Neural progenitor cell (in vitro differentiated cells): ENCODE measurements around the gene SSTR4. TPM values are rescaled to one million over a fixed set of nuclear protein-coding genes. Genes with fewer than 3 reads are reported as not detected.

ENCODE experiments used
- DNase-seq: peaks from one replicate; pipeline ENCODE4 v3.0.0-alpha.2; 2016; ENCODE audit warnings: low spot score
- H2AFZ ChIP-seq: fragments of 200-600 bp; sonication (generic); replicated peaks from 2 replicates; pipeline ENCODE4 v1.6.1; 2016; ENCODE audit warnings: antibody characterized with exemption
- H3F3A ChIP-seq: fragments of 200-600 bp; sonication (generic); 2 replicates; pipeline ENCODE4 v1.6.1; 2016; ENCODE audit warnings: antibody characterized with exemption, low read depth
- H3K27ac ChIP-seq: fragments of 200-600 bp; sonication (generic); 2 replicates; pipeline ENCODE4 v1.5.1; 2016; ENCODE audit warnings: mild to moderate bottlenecking
- H3K27me3 ChIP-seq: fragments of 200-600 bp; sonication (generic); 2 replicates; pipeline ENCODE4 v1.6.1; 2016; ENCODE audit warnings: mild to moderate bottlenecking, moderate library complexity
- H3K36me3 ChIP-seq: fragments of 200-600 bp; sonication (generic); 2 replicates; pipeline ENCODE4 v1.5.1; 2016
- H3K4me1 ChIP-seq: fragments of 200-600 bp; sonication (generic); 2 replicates; pipeline ENCODE4 v1.6.1; 2016; ENCODE audit warnings: mixed run types
- H3K4me2 ChIP-seq: fragments of 200-600 bp; sonication (generic); 2 replicates; pipeline ENCODE4 v1.6.1; 2016
- H3K4me3 ChIP-seq: fragments of 200-600 bp; sonication (generic); 2 replicates; pipeline ENCODE4 v1.5.1; 2016
- H3K79me2 ChIP-seq: fragments of 200-600 bp; sonication (generic); 2 replicates; pipeline ENCODE4 v1.6.1; 2016; ENCODE audit warnings: low read depth
- H3K9ac ChIP-seq: fragments of 200-600 bp; sonication (generic); 2 replicates; pipeline ENCODE4 v1.6.1; 2016
- H3K9me3 ChIP-seq: fragments of 200-600 bp; sonication (generic); 2 replicates; pipeline ENCODE4 v1.5.1; 2016; ENCODE audit warnings: low read depth
- H4K20me1 ChIP-seq: fragments of 200-600 bp; sonication (generic); 2 replicates; pipeline ENCODE4 v1.6.1; 2016; ENCODE audit warnings: low read depth
- H3K27ac Mint-ChIP-seq: 3 replicates; pipeline ENCODE4 v1.8.0; 2021; ENCODE audit warnings: mixed read lengths
- H3K27me3 Mint-ChIP-seq: 2 replicates; pipeline ENCODE4 v1.8.0; 2022; ENCODE audit warnings: low read depth, mild to moderate bottlenecking, inconsistent platforms, moderate library complexity, mixed read lengths; ENCODE audit not compliant: insufficient read depth
- H3K36me3 Mint-ChIP-seq: 3 replicates; pipeline ENCODE4 v1.8.0; 2021; ENCODE audit warnings: mixed read lengths
- H3K4me1 Mint-ChIP-seq: 3 replicates; pipeline ENCODE4 v1.8.0; 2021; ENCODE audit warnings: mixed read lengths
- H3K4me3 Mint-ChIP-seq: 3 replicates; pipeline ENCODE4 v1.8.0; 2021; ENCODE audit warnings: mild to moderate bottlenecking, moderate library complexity, mixed read lengths
- H3K9me3 Mint-ChIP-seq: 3 replicates; pipeline ENCODE4 v1.8.0; 2020; ENCODE audit warnings: mixed read lengths
- CTCF ChIP-seq: fragments of 200-600 bp; sonication (generic); IDR thresholded peaks from 2 replicates; pipeline ENCODE4 v1.5.1; 2017; ENCODE audit warnings: antibody characterized with exemption, mild to moderate bottlenecking
- EZH2 ChIP-seq: fragments of 200-600 bp; sonication (generic); IDR thresholded peaks from 2 replicates; pipeline ENCODE4 v1.6.1; 2017; ENCODE audit warnings: antibody characterized with exemption, mild to moderate bottlenecking, moderate library complexity
- EZH2phosphoT487 ChIP-seq: fragments of 200-600 bp; sonication (generic); IDR thresholded peaks from 2 replicates; pipeline ENCODE4 v1.6.1; 2017; ENCODE audit warnings: antibody characterized with exemption
- total RNA-seq: library from RNA; depleted of rRNA; stranded (reverse); fragments of >200 nt; gene quantifications from 2 replicates; pipeline ENCODE4 v1.2.3, GENCODE V29; 2015; ENCODE audit warnings: low replicate concordance

Gene SSTR4
- total RNA-seq, 1 donor from 2014 or later, result not detected

DNA sequence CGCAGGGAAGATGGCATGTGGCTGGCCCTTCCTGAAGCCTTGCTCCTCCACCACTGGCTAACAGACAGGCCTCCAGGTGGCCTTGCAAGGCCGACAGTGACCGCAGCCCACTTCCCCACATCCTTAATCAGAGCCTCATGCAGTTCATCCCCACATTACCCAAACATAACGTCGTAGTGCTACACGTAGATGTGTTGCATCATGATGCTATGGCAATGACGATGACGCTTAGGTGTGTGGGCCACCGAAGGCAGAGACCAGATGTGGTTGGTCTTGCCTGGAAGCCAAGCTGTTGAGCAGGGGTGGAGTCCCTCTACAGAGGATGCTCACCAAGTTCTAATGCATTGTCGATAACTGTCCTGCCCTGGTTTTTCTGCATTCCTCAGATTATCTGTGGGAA, 45.4 kb downstream of the SSTR4 start:
- no peaks in the 10 kb centered on the region for H3K9me3 Mint-ChIP-seq
- Histone ChIP-seq H2AFZ (no peak overlapping the region), H4K20me1 (no peaks in the 10 kb centered on the region), H3K27ac (no peak overlapping the region), H3K4me1 (peaks cover 17% of the 10 kb centered on the region), H3K36me3 (no peaks in the 10 kb centered on the region), H3K79me2 (no peaks in the 10 kb centered on the region), H3F3A (no peaks in the 10 kb centered on the region), H3K4me2 (no peak overlapping the region), H3K27me3 (no peaks in the 10 kb centered on the region), H3K9me3 (no peaks in the 10 kb centered on the region), H3K9ac (no peak overlapping the region), H3K4me3 (no peak overlapping the region)
- no peak for TF ChIP-seq CTCF
- no peak for TF ChIP-seq EZH2phosphoT487
- no peak for TF ChIP-seq EZH2
- H3K36me3 Mint-ChIP-seq, result no peaks in the 10 kb centered on the region
- peaks cover 3% of the 10 kb centered on the region for H3K27me3 Mint-ChIP-seq
- no peak for DNase-seq
- no peak overlapping the region for H3K27ac Mint-ChIP-seq
- H3K4me1 Mint-ChIP-seq, result peaks cover 27% of the 10 kb centered on the region
- H3K4me3 Mint-ChIP-seq, result no peak overlapping the region

DNA sequence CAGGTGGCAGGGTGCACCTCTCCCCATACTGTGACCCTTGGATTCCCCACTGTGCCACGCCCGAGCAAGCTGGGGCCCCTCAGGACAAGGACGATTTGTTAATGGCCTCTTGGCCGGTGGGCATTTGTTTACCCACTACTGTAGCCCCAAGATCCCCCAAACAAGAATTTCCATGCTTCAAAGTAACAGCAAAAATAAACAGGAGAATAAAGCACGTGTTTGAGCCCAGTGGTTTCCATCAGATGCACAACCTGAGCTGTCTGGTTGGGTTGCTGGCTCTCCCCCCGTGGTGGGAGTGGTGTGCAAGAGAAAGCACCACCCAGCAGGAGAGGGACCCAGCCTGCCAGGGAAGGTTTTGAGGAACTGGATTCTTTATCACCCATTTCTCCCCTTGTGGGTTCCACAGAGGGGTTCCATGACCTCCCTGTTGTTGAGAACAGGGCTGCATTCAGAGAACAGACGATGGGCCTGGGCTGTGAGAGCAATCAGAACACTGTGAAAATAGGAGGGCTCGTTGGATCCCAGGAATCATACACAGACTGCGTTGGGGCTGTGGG, 46.2 kb downstream of the SSTR4 start:
- no peak overlapping the region for H2AFZ ChIP-seq
- H3K4me1 ChIP-seq, result peaks cover 17% of the 10 kb centered on the region
- H3K4me3 Mint-ChIP-seq, result no peak overlapping the region
- H3K36me3 Mint-ChIP-seq, result no peaks in the 10 kb centered on the region
- H3K27me3 ChIP-seq, result no peaks in the 10 kb centered on the region
- no peak overlapping the region for H3K4me3 ChIP-seq
- no peak overlapping the region for H3K4me2 ChIP-seq
- no peaks in the 10 kb centered on the region for H3F3A ChIP-seq
- no peaks in the 10 kb centered on the region for H4K20me1 ChIP-seq
- no peaks in the 10 kb centered on the region for H3K36me3 ChIP-seq
- H3K27ac ChIP-seq, result no peak overlapping the region
- H3K4me1 Mint-ChIP-seq, result peaks cover 28% of the 10 kb centered on the region
- no peak overlapping the region for H3K9ac ChIP-seq
- peaks cover 3% of the 10 kb centered on the region for H3K27me3 Mint-ChIP-seq
- no peaks in the 10 kb centered on the region for H3K9me3 ChIP-seq
- no peaks in the 10 kb centered on the region for H3K79me2 ChIP-seq
- no peaks in the 10 kb centered on the region for H3K9me3 Mint-ChIP-seq
- H3K27ac Mint-ChIP-seq, result no peak overlapping the region
- TF ChIP-seq CTCF, result no peak
- TF ChIP-seq EZH2, result no peak
- no peak for TF ChIP-seq EZH2phosphoT487
- DNase-seq, result no peak

DNA sequence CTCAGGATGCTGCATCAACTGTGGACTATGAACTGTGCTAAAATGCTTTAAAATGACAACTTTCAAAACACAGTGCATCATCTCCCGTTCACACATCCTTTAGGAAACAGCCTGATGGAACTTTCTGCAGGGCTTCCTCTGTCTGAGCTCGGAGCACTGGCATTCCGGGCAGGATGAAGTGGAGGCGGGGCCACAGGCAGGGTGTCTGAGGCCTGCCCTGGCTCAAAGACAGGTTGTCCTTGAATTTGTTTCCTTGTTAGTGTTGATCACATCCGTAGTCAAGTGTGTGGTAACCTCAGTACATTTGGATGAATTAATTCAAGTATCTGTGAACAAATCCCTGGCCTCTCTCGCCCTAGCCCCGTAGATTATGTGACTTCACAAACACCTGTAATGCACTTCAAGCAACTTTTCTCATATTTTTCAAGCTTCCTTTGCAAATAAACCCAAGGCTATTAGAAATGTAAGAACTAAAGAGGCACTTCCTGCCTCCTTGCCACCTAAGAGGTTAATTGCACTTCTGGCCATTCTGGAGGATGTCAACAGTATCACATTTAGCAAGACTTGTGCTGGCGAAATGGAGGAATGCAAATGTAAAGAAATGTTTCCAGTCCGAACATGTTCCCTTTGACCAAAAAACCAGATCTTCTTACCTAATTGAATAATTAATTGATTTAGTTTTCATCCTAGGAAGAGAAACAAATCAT, 47.9 kb downstream of the SSTR4 start:
- Histone ChIP-seq H3K4me3 (no peak overlapping the region), H3K27ac (no peak overlapping the region), H3F3A (no peaks in the 10 kb centered on the region), H3K27me3 (no peaks in the 10 kb centered on the region), H3K4me1 (peaks cover 17% of the 10 kb centered on the region), H3K9ac (no peak overlapping the region), H3K9me3 (no peaks in the 10 kb centered on the region), H4K20me1 (no peaks in the 10 kb centered on the region), H3K4me2 (no peak overlapping the region), H3K36me3 (no peaks in the 10 kb centered on the region), H2AFZ (no peak overlapping the region), H3K79me2 (no peaks in the 10 kb centered on the region)
- no peak for DNase-seq
- no peaks in the 10 kb centered on the region for H3K9me3 Mint-ChIP-seq
- no peak overlapping the region for H3K4me3 Mint-ChIP-seq
- H3K27ac Mint-ChIP-seq, result no peak overlapping the region
- no peaks in the 10 kb centered on the region for H3K27me3 Mint-ChIP-seq
- peaks cover 27% of the 10 kb centered on the region for H3K4me1 Mint-ChIP-seq
- no peaks in the 10 kb centered on the region for H3K36me3 Mint-ChIP-seq
- no peak for TF ChIP-seq CTCF
- TF ChIP-seq EZH2, result no peak
- TF ChIP-seq EZH2phosphoT487, result no peak
